Cardiac muscle cell (in vitro differentiated cells and primary cell): ENCODE measurements around the gene TMOD2. TPM values are rescaled to one million over a fixed set of nuclear protein-coding genes. Genes with fewer than 3 reads are reported as not detected.
"Not testable (repeated sequence)": the region's sequence is repeated elsewhere in the genome, so short reads cannot be mapped to it uniquely, and the experiment has no call there.

Source experiments
- DNase-seq, 2 donors: peaks; one replicate each; pipeline versions ENCODE4 v3.0.0 to v3.0.0-alpha.2; 2010 to 2017; ENCODE audit warnings: low read depth in 1 of 2, low spot score in 1 of 2
- H3K27ac ChIP-seq: fragments of 200-600 bp; sonication (generic); 2 replicates; pipeline ENCODE4 v1.5.1; 2016
- H3K27me3 ChIP-seq: fragments of 200-600 bp; sonication (generic); 2 replicates; pipeline ENCODE4 v1.6.0; 2016; ENCODE audit warnings: control low read depth
- H3K36me3 ChIP-seq: fragments of 200-600 bp; sonication (generic); 2 replicates; pipeline ENCODE4 v1.5.1; 2016; ENCODE audit warnings: control low read depth
- H3K4me1 ChIP-seq: fragments of 200-600 bp; sonication (generic); 2 replicates; pipeline ENCODE4 v1.8.1; 2017; ENCODE audit warnings: low read depth, mild to moderate bottlenecking, mixed run types
- H3K4me3 ChIP-seq: fragments of 200-600 bp; sonication (generic); 2 replicates; pipeline ENCODE4 v1.5.1; 2016; ENCODE audit warnings: mild to moderate bottlenecking
- H3K9me3 ChIP-seq: fragments of 200-600 bp; sonication (generic); 2 replicates; pipeline ENCODE4 v1.5.1; 2017; ENCODE audit warnings: low read depth, mild to moderate bottlenecking, control low read depth
- polyA plus RNA-seq: library from polyadenylated mRNA; unstranded; fragments of >200 nt; fragmentation: Nextera tagmentation; extraction: Ambion mirVana; gene quantifications from 2 replicates; pipeline ENCODE4 v1.2.1, GENCODE V29; 2016
- total RNA-seq: library from RNA; depleted of rRNA; stranded (reverse); fragments of >200 nt; gene quantifications from 2 replicates; pipeline ENCODE4 v1.2.3, GENCODE V29; 2016
- TF ChIP-seq, protein P1 (sequence below): IDR thresholded peaks from 2 replicates; pipeline ENCODE4 v1.5.1; 2012; ENCODE audit warnings: low read depth, mild to moderate bottlenecking, low read length

TMOD2 gene
- total and polyA plus RNA-seq, 2 experiments from 2014 or later: 1.8 to 2.8 TPM

DNA sequence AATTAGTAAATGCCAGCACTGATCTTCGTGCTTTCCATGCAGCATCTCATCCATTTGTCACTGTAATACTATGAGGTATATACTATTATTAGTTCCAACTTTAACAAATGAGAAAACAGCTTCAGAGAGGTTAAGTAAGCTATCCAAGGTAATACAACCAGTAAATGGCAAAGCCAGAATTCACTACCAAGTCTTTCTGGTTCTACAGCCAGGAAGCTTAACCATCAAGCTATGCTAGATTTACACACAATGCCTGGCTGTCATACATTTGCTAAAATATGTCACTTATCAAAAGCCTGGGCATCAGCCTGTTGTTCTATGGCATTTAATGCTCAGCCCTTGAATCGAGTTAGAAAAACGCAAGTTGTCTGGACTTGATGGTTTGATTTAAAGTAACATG lies 32.6 kb downstream of the TMOD2 start:
- TF ChIP-seq, protein P1, sequence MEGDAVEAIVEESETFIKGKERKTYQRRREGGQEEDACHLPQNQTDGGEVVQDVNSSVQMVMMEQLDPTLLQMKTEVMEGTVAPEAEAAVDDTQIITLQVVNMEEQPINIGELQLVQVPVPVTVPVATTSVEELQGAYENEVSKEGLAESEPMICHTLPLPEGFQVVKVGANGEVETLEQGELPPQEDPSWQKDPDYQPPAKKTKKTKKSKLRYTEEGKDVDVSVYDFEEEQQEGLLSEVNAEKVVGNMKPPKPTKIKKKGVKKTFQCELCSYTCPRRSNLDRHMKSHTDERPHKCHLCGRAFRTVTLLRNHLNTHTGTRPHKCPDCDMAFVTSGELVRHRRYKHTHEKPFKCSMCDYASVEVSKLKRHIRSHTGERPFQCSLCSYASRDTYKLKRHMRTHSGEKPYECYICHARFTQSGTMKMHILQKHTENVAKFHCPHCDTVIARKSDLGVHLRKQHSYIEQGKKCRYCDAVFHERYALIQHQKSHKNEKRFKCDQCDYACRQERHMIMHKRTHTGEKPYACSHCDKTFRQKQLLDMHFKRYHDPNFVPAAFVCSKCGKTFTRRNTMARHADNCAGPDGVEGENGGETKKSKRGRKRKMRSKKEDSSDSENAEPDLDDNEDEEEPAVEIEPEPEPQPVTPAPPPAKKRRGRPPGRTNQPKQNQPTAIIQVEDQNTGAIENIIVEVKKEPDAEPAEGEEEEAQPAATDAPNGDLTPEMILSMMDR: no peak
- Histone ChIP-seq H3K4me1 (no peaks in the 10 kb centered on the region), H3K36me3 (no peaks in the 10 kb centered on the region), H3K27ac (no peak overlapping the region), H3K9me3 (peaks cover 4% of the 10 kb centered on the region), H3K4me3 (no peak overlapping the region), H3K27me3 (no peaks in the 10 kb centered on the region)
- no peak for DNase-seq

- not testable (repeated sequence) for DNase-seq, H3K27me3 ChIP-seq, H3K36me3 ChIP-seq, H3K9me3 ChIP-seq, H3K4me1 ChIP-seq, H3K27ac ChIP-seq, H3K4me3 ChIP-seq
Measured at GRCh38 chr15:51787130-51787529, 35.7 kb downstream of the TMOD2 start.

- not testable (repeated sequence) for DNase-seq, H3K36me3 ChIP-seq
Measured at GRCh38 chr15:51792474-51792873, 41.1 kb downstream of the TMOD2 start.

GRCh38 chr15:51793521-51794305 lies 42.3 kb downstream of the TMOD2 start:
- no peaks in the 10 kb centered on the region for H3K36me3 ChIP-seq
- TF ChIP-seq, protein P1: no peak

More at GRCh38 chr15:51792474-51792873, 41.1 kb downstream of the TMOD2 start:
- not testable (repeated sequence) for H3K27ac ChIP-seq, H3K27me3 ChIP-seq, H3K9me3 ChIP-seq, H3K4me3 ChIP-seq, H3K4me1 ChIP-seq

DNA sequence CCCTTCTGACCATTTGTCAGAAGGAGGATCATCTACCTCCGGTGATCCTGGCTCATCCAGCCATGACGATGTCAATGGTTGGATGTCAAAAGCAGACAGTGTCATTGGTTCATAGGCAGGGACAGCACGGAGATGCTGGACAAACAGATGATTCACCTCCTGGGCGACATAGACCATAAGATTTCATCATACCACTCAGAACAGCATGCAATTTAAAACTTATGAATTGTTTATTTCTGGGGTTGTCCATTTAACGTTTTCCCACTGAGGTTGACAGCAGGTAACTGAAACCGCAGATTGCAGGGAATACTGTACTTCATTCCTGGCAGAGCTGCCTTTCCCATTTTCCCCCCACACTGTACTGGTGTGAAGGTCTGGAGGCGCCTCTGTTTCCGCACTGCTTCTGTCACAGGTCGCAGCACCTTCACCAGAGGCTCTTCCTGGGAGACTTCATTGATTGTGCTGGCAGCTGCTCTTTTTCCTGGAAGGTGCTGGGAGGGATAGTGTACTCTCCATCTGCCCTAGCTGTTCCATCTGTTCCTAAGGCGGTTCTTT lies 45.5 kb downstream of the TMOD2 start:
- Histone ChIP-seq H3K36me3 (no peaks in the 10 kb centered on the region), H3K27me3 (no peaks in the 10 kb centered on the region), H3K9me3 (no peaks in the 10 kb centered on the region), H3K27ac (no peak overlapping the region), H3K4me1 (no peaks in the 10 kb centered on the region), H3K4me3 (no peak overlapping the region)
- TF ChIP-seq, protein P1: no peak
- no peak for DNase-seq

More at GRCh38 chr15:51793521-51794305, 42.3 kb downstream of the TMOD2 start:
- peak in 1 of 2 donors; percentile 78 for DNase-seq
- H3K4me1 ChIP-seq: no peaks in the 10 kb centered on the region
- no peak overlapping the region for H3K27ac ChIP-seq
- no peaks in the 10 kb centered on the region for H3K9me3 ChIP-seq
- H3K4me3 ChIP-seq: no peak overlapping the region
- no peaks in the 10 kb centered on the region for H3K27me3 ChIP-seq

DNA sequence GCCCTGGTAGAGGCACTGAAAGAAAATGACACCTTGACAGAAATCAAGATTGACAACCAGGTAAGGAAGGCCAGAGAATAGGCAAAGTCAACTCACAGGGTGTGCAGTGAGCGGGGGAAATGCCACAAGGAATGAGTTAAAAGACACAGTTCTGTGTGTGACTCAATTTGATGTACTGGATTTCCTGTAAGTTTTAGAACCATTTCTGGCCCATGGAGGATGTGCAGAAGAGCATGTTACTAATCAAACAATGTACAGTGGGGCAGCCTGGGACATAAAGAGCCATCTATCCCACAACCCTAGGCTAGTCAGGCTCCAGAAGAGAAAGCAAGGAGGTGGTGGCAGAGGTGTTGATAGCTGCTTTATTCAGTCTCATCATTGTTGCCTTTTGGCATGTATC lies 46.9 kb downstream of the TMOD2 start:
- Histone ChIP-seq H3K27ac (no peak overlapping the region), H3K36me3 (no peaks in the 10 kb centered on the region), H3K4me1 (no peaks in the 10 kb centered on the region), H3K27me3 (no peaks in the 10 kb centered on the region), H3K9me3 (no peaks in the 10 kb centered on the region), H3K4me3 (no peak overlapping the region)
- TF ChIP-seq, protein P1: no peak
- DNase-seq: no peak
